ENCODE data around the gene SPRY2.
A peak's percentile ranks its signal among the peaks of the same experiment; 100 is the strongest.

SPRY2 gene

GRCh38 chr13:80307401-80307987 lies 33.4 kb downstream of the SPRY2 start:
- H3K9me3 ChIP-seq (replicated peaks; ENCODE audit: low read length): no peaks in the 10 kb centered on the region
- H3K36me3 ChIP-seq (ENCODE audit: insufficient read depth, low read length): no peaks in the 10 kb centered on the region
- no peaks in the 10 kb centered on the region for H3K27me3 ChIP-seq (ENCODE audit: control insufficient read depth, insufficient read depth, low read length)
- H3K4me3 ChIP-seq (ENCODE audit: low read length): no peak overlapping the region
- H3K9ac ChIP-seq (ENCODE audit: low read depth, low read length): no peak overlapping the region
- no peak overlapping the region for H3K4me2 ChIP-seq (ENCODE audit: low read length)
- peaks cover 6% of the 10 kb centered on the region for H3K4me1 ChIP-seq (ENCODE audit: control insufficient read depth, insufficient read depth, low read length)

GRCh38 chr13:80306337-80306972 lies 34.5 kb downstream of the SPRY2 start:
- Histone ChIP-seq H3K36me3 (ENCODE audit: insufficient read depth, low read length) (no peaks in the 10 kb centered on the region), H3K27me3 (ENCODE audit: control insufficient read depth, insufficient read depth, low read length) (no peaks in the 10 kb centered on the region), H3K4me1 (ENCODE audit: control insufficient read depth, insufficient read depth, low read length) (peaks cover 6% of the 10 kb centered on the region), H3K4me2 (ENCODE audit: low read length) (peak overlapping the region; percentile 39), H3K4me3 (ENCODE audit: low read length) (no peak overlapping the region), H3K9ac (ENCODE audit: low read depth, low read length) (no peak overlapping the region), H3K9me3 (replicated peaks; ENCODE audit: low read length) (no peaks in the 10 kb centered on the region)

- H3K4me2 ChIP-seq (ENCODE audit: low read length): peak overlapping the region; percentile 39
- H3K9ac ChIP-seq (ENCODE audit: low read depth, low read length): peak overlapping the region; percentile 35
- no peaks in the 10 kb centered on the region for H3K36me3 ChIP-seq (ENCODE audit: insufficient read depth, low read length)
- no peaks in the 10 kb centered on the region for H3K9me3 ChIP-seq (replicated peaks; ENCODE audit: low read length)
- H3K27me3 ChIP-seq (ENCODE audit: control insufficient read depth, insufficient read depth, low read length): no peaks in the 10 kb centered on the region
- H3K4me1 ChIP-seq (ENCODE audit: control insufficient read depth, insufficient read depth, low read length): peaks cover 6% of the 10 kb centered on the region
- H3K4me3 ChIP-seq (ENCODE audit: low read length): no peak overlapping the region
Observed at GRCh38 chr13:80305737-80306136, 35.2 kb downstream of the SPRY2 start.

GRCh38 chr13:80303225-80303811 lies 37.6 kb downstream of the SPRY2 start:
- Histone ChIP-seq H3K9me3 (replicated peaks; ENCODE audit: low read length) (no peaks in the 10 kb centered on the region), H3K27me3 (ENCODE audit: control insufficient read depth, insufficient read depth, low read length) (no peaks in the 10 kb centered on the region), H3K4me1 (ENCODE audit: control insufficient read depth, insufficient read depth, low read length) (peaks cover 6% of the 10 kb centered on the region), H3K9ac (ENCODE audit: low read depth, low read length) (no peak overlapping the region), H3K4me2 (ENCODE audit: low read length) (no peak overlapping the region), H3K4me3 (ENCODE audit: low read length) (no peak overlapping the region), H3K36me3 (ENCODE audit: insufficient read depth, low read length) (no peaks in the 10 kb centered on the region)

GRCh38 chr13:80299046-80299445 lies 41.9 kb downstream of the SPRY2 start:
- H3K9me3 ChIP-seq (replicated peaks; ENCODE audit: low read length): no peaks in the 10 kb centered on the region
- H3K4me2 ChIP-seq (ENCODE audit: low read length): no peak overlapping the region
- H3K4me1 ChIP-seq (ENCODE audit: control insufficient read depth, insufficient read depth, low read length): no peaks in the 10 kb centered on the region
- H3K9ac ChIP-seq (ENCODE audit: low read depth, low read length): no peak overlapping the region
- no peaks in the 10 kb centered on the region for H3K27me3 ChIP-seq (ENCODE audit: control insufficient read depth, insufficient read depth, low read length)
- no peaks in the 10 kb centered on the region for H3K36me3 ChIP-seq (ENCODE audit: insufficient read depth, low read length)
- H3K4me3 ChIP-seq (ENCODE audit: low read length): no peak overlapping the region

- Histone ChIP-seq H3K9ac (ENCODE audit: low read depth, low read length) (no peak overlapping the region), H3K36me3 (ENCODE audit: insufficient read depth, low read length) (no peaks in the 10 kb centered on the region), H3K4me2 (ENCODE audit: low read length) (no peak overlapping the region), H3K4me1 (ENCODE audit: control insufficient read depth, insufficient read depth, low read length) (no peaks in the 10 kb centered on the region), H3K9me3 (replicated peaks; ENCODE audit: low read length) (no peaks in the 10 kb centered on the region), H3K4me3 (ENCODE audit: low read length) (no peak overlapping the region), H3K27me3 (ENCODE audit: control insufficient read depth, insufficient read depth, low read length) (no peaks in the 10 kb centered on the region)
Observed at GRCh38 chr13:80297503-80297902, 43.4 kb downstream of the SPRY2 start.

- Histone ChIP-seq H3K27me3 (ENCODE audit: control insufficient read depth, insufficient read depth, low read length) (no peaks in the 10 kb centered on the region), H3K4me2 (ENCODE audit: low read length) (no peak overlapping the region), H3K4me1 (ENCODE audit: control insufficient read depth, insufficient read depth, low read length) (no peaks in the 10 kb centered on the region), H3K4me3 (ENCODE audit: low read length) (no peak overlapping the region), H3K9me3 (replicated peaks; ENCODE audit: low read length) (no peaks in the 10 kb centered on the region), H3K9ac (ENCODE audit: low read depth, low read length) (no peak overlapping the region), H3K36me3 (ENCODE audit: insufficient read depth, low read length) (no peaks in the 10 kb centered on the region)
Observed at GRCh38 chr13:80297094-80297493, 43.8 kb downstream of the SPRY2 start.

GRCh38 chr13:80296638-80297037 lies 44.3 kb downstream of the SPRY2 start:
- Histone ChIP-seq H3K9me3 (replicated peaks; ENCODE audit: low read length) (no peaks in the 10 kb centered on the region), H3K27me3 (ENCODE audit: control insufficient read depth, insufficient read depth, low read length) (no peaks in the 10 kb centered on the region), H3K36me3 (ENCODE audit: insufficient read depth, low read length) (no peaks in the 10 kb centered on the region), H3K4me2 (ENCODE audit: low read length) (no peak overlapping the region), H3K4me1 (ENCODE audit: control insufficient read depth, insufficient read depth, low read length) (no peaks in the 10 kb centered on the region), H3K9ac (ENCODE audit: low read depth, low read length) (no peak overlapping the region), H3K4me3 (ENCODE audit: low read length) (no peak overlapping the region)

- Histone ChIP-seq H3K27me3 (ENCODE audit: control insufficient read depth, insufficient read depth, low read length) (no peaks in the 10 kb centered on the region), H3K9me3 (replicated peaks; ENCODE audit: low read length) (no peaks in the 10 kb centered on the region), H3K4me3 (ENCODE audit: low read length) (no peak overlapping the region), H3K36me3 (ENCODE audit: insufficient read depth, low read length) (no peaks in the 10 kb centered on the region), H3K9ac (ENCODE audit: low read depth, low read length) (no peak overlapping the region), H3K4me2 (ENCODE audit: low read length) (no peak overlapping the region), H3K4me1 (ENCODE audit: control insufficient read depth, insufficient read depth, low read length) (no peaks in the 10 kb centered on the region)
Observed at GRCh38 chr13:80290591-80290990, 50.3 kb downstream of the SPRY2 start.

Small RNA genes within 50 kb of the gene (small RNA-seq; reads per million reads assigned to genes)
- 0.35 reads per million for gene RNU6-61P

Data from skeletal muscle satellite cell (primary cell).